GM23338 (cell line): ENCODE results near the gene CARD9. TPM values are rescaled to one million over a fixed set of nuclear protein-coding genes. Genes with fewer than 3 reads are reported as not detected.

Experiments used
- CTCF ChIP-seq, 2 experiments: fragments of 200-600 bp in 1 of 2; sonication (generic) in 1 of 2; conservative IDR thresholded peaks; 2 replicates each; pipeline versions ENCODE4 v1.5.1 to v1.6.1; 2016 to 2017; ENCODE audit warnings: antibody characterized with exemption in 2 of 2, low read depth in 2 of 2, mild to moderate bottlenecking in 2 of 2, moderate library complexity in 1 of 2
- EZH2 ChIP-seq: fragments of 200-600 bp; sonication (generic); IDR thresholded peaks from one replicate; pipeline ENCODE4 v1.8.0; 2017; ENCODE audit warnings: antibody characterized with exemption, mild to moderate bottlenecking, low read depth; ENCODE audit not compliant: unreplicated experiment
- JUNB ChIP-seq: IDR thresholded peaks from one replicate; pipeline ENCODE4 v1.6.1; 2016; ENCODE audit warnings: antibody characterized with exemption; ENCODE audit not compliant: unreplicated experiment
- POLR2AphosphoS5 ChIP-seq: IDR thresholded peaks from 2 replicates; pipeline ENCODE4 v1.6.1; 2016; ENCODE audit warnings: antibody characterized with exemption, low read depth
- STAT1 ChIP-seq: IDR thresholded peaks from one replicate; pipeline ENCODE4 v1.6.1; 2016; ENCODE audit warnings: antibody characterized with exemption; ENCODE audit not compliant: unreplicated experiment
- ZNF114 ChIP-seq: fragments of 250-450 bp; sonication (Bioruptor Pico); IDR thresholded peaks from 2 replicates; pipeline ENCODE4 v1.5.0; 2020; ENCODE audit warnings: mild to moderate bottlenecking, moderate library complexity
- ZNF331 ChIP-seq: fragments of 250-450 bp; sonication (Bioruptor Pico); IDR thresholded peaks from 2 replicates; pipeline ENCODE4 v1.5.0; 2020; ENCODE audit warnings: low read depth, mild to moderate bottlenecking, moderate library complexity
- ZNF462 ChIP-seq: fragments of 250-450 bp; sonication (Bioruptor Pico); IDR thresholded peaks from 2 replicates; pipeline ENCODE4 v1.5.0; 2020; ENCODE audit warnings: mild to moderate bottlenecking, moderate library complexity
- polyA plus RNA-seq: library from polyadenylated mRNA; unstranded; fragments of >200 nt; fragmentation: Nextera tagmentation; extraction: Ambion mirVana; gene quantifications from 2 replicates; pipeline ENCODE4 v1.2.1, GENCODE V29; 2016
- total RNA-seq: library from RNA; depleted of rRNA; stranded (reverse); fragments of >200 nt; shearing (Covaris generic); gene quantifications from 2 replicates; pipeline ENCODE4 v1.2.3, GENCODE V29; 2014

The CARD9 gene
- total and polyA plus RNA-seq, 2 experiments from 2014 or later, result 0.49 to 0.63 TPM

- TF ChIP-seq ZNF462 (CRISPR knock-in tag) (no peak), JUNB (no peak), POLR2AphosphoS5 (no peak), STAT1 (no peak), EZH2 (no peak), ZNF114 (no peak), CTCF (conservative IDR thresholded peaks at IDR 0.05; ENCODE audit: low read depth in 2 of 2) (no peak), ZNF331 (CRISPR knock-in tag) (no peak)
These were observed 25.9 kb upstream of the CARD9 start (continued) for GRCh38 chr9:136399176-136400037.
